HG02840 (cell line): ENCODE data around the gene HMX2.

Source experiments
- ATAC-seq: cut with Tn5 transposase; IDR thresholded peaks from one replicate; pipeline ENCODE4 v1.9.1; 2021; ENCODE audit warnings: mild to moderate bottlenecking, moderate library complexity, moderate number of reproducible peaks; ENCODE audit not compliant: unreplicated experiment, low FRiP score

HMX2 gene

DNA sequence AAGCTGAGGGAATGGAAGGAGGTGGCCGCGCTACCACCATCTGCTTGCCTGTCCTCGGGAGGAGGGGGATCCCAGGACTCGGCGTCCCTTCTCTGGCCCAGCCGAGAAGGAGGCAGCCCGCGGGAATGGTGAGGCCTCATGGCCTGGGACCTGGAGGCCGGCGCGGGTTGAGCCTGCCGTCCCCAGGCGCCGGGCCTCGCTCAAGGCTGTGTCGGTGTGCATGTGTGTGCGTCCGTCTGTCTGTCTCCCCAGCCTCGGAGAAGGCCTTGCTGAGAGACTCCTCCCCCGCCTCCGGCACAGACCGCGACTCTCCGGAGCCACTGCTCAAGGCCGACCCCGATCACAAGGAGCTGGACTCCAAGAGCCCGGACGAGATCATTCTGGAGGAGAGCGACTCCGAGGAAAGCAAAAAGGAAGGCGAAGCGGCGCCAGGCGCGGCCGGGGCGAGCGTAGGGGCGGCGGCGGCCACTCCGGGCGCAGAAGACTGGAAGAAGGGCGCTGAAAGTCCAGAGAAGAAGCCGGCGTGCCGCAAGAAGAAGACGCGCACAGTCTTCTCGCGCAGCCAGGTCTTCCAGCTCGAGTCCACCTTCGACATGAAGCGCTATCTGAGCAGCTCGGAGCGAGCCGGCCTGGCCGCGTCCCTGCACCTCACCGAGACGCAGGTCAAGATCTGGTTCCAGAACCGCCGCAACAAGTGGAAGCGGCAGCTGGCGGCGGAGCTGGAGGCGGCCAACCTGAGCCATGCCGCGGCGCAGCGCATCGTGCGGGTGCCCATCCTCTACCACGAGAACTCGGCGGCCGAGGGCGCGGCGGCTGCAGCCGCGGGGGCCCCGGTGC is 10.9 kb upstream of the HMX2 start:
- no peak for ATAC-seq

DNA sequence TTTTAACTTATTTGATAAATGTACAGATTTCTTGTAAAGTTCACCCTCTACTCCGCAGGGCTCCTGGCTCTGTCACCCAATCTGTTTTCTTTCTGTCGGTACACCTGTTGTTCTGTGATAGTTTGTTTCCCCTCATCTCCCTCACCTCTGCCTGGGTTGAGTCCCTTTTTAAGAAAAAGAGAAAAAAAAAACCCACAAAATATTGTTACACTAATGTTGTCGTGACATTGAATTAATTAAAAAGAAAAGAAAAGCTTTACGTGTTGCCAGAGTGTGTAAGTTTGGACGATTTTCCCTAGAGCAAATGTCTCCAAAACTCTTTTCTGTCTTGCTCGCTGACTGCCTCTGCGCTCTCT is 8.8 kb upstream of the HMX2 start:
- no peak for ATAC-seq

DNA sequence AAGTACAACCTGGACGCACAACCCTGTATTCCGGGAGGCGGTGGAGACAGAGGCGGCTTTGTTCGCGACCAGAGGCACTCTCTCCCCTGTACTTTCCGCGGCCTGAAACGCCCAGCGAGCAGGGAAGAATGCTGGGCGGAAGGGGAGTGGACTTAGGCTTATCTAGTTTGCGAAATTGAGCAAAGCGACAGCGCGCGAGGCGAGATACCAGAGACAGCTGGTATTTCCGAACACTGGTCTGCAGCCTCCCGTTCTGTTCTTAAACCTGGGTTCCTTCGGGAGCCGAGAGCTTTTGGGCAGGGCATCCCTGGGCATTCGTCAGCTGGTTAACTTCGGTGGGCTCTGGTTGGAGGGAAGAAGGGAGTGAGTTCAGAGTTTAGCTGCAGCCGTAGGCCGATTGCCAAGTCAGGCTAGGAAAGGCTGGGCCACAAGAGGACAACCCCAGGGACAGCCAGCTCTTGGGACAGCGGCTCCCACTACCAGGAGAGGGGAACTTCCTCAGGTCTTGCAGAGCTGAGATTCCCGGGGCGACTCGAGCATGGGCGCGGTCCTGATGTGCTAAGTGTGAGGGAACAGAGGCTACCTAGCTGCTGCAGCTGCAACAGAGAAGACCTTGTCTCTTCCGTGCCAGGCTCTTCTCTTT is 8.3 kb upstream of the HMX2 start:
- ATAC-seq = no peak

DNA sequence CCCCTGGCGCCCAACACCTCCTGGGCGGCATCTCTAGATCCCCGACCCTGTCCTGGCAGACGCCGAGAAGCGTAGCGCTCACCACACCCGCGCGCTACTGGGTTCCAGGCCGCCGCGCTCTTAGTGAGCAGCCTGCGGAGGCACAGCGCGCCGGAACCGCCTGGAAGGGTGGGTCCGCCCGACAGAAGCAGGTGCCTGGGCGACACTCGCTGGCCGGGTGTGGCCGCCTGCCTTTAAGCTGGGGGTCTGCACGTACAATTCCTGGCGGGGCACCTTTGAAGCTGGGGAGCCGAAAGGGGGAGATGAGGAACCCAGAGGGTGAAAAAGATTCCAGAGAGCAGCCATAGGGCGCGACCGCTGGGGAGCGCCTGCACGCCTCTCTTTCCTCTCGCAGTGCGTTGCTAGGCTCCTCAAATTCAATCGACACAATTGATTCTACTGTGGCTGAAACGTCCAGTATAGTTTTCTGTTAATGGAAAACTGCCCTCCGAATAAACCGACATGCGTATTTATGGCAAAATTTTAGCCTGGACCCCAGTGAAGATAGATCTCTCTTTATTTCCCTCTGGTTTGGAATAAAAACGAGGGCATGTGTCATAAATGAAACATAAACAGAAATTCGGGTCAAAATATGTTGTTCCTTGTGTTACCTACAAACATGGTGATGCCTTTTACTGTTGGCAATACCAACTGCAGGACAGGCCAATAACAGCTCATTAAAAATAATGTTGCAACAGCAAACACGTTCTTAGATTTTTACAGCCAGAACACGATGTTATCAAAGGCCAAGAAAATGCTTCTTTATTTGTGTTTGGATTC is 7.6 kb upstream of the HMX2 start:
- ATAC-seq = no peak

DNA sequence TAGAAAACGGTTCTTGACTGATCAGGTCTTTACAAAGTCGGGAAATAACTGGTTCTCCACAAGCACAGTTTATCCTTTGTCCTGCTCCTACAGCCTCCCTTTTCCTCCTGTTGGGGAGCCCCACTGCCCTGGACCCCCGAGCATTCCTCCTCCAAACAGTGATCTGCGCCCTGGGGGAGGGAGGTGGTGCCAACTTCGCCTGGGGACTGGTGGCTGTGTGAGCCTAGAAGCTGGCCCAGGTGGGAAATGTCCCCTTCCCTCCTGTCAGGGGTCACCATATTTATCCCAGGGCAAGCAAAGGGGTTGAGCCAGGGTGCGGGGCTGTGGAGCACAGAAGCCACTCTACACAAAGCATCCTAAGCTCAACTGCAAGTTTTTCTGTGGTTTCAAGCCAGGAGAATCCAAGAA is 6.9 kb upstream of the HMX2 start:
- ATAC-seq = no peak

DNA sequence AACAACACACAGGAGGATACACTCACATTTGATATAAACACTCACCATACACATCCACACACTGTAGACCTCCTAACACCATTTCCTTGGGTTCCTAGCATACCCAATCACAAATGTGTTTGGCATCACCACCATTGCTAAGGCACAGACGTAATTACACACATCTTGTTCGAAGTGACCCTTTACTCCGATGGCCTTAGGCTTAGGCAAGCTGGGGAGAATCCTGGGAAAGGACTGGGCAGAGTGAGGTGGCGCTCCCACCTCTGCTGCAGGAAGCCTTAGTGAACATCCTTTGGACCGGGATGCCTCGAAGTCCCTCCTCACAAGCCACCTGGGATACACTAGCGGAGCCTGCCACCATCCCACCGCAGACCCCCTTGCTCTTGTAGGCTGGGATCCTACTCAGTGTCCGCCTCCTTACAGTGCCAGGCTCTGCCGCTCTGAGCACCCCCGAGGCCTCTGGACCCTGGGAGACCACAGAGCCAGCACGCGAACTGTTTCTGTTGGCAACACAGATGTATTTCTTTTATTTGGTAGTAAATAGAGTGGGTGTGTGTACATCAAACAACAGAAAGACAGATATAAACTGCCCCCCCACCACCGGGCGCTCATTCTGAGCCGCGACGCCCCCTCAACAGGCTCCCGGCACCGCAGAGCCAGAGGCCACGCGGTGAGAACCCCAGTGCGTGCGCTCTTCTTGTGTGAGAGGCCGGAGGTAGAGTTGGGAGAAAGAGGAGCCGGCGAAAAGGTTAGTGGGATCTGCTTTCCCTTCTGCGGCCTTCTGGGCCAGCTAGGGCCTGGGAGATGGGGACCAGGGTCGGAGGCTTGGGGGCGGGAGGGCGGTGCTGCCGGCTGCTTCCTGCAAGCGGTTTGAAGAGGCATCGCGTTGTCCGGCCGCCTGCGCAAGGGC is 5.9 kb upstream of the HMX2 start:
- ATAC-seq = no peak

DNA sequence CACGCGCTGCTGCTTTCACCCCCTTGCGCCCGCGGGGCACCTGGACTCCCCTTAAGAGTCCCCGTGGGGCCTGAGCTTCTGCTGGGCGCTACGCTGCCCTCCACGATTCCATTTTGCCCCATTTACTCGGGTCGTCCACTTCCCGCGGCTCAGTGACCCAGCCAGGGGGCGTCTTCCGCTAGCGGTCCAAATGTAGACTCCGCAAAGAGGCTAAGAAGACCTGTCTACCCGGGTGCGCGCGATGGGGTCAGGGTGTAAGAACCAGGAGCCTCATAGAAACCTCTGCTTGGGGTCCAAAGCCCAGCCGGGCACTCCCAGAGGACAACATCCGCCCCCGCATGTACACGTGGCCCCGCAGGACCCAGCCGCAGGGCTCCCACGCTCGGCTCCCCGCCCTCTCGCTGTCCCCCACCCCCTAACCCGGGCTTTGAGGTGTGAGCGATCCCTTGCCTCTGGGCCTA is 5.2 kb upstream of the HMX2 start:
- ATAC-seq = no peak

DNA sequence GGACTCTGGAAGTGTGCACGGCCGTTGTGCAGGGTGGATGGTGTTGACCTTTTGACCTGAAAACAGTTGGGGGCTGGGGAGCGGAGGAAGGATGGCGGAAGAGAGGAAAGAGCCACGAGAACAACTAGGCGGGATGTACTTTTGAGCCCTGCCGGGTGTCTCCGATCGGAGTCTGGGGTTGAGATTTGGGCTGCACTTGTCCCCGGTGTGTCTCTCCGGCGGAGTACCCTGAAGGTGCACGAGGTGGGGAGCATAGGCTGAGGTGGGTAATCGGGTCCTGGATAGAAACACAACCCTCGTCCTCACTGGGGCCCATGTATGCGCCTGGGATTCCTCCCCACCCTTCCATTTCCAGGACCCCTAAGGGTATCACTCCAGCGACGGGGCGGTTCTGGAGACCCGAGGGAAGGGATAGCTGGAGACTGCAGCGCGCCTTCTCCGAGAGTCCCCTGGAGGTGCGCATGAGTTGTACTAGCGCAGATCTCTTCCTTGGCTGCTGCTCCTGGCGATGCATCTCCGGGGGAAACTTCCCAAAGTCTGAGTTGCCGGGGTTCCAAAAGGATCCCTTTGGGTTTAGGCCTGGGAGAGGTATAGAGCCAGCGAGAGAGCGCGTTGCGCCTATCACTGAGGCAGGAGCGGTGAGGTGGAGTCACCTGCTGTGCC is 4.6 kb upstream of the HMX2 start:
- ATAC-seq = no peak

DNA sequence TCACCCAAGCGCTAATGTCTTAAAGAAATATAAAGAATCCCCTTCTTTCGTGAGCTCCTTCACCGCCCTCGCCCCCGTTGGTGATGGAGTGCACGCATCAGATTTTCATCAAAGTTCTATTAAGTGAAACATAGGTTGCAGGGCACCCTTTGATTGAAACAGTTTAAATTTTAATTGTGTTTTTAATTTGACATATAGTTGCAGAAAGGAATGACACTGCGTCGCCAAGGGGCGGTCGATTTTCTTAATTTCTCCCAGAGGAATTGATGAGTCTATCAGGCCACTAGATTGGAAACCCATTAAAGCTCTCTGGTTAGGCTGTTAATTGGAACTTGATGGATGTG is 4.1 kb upstream of the HMX2 start:
- no peak for ATAC-seq

DNA sequence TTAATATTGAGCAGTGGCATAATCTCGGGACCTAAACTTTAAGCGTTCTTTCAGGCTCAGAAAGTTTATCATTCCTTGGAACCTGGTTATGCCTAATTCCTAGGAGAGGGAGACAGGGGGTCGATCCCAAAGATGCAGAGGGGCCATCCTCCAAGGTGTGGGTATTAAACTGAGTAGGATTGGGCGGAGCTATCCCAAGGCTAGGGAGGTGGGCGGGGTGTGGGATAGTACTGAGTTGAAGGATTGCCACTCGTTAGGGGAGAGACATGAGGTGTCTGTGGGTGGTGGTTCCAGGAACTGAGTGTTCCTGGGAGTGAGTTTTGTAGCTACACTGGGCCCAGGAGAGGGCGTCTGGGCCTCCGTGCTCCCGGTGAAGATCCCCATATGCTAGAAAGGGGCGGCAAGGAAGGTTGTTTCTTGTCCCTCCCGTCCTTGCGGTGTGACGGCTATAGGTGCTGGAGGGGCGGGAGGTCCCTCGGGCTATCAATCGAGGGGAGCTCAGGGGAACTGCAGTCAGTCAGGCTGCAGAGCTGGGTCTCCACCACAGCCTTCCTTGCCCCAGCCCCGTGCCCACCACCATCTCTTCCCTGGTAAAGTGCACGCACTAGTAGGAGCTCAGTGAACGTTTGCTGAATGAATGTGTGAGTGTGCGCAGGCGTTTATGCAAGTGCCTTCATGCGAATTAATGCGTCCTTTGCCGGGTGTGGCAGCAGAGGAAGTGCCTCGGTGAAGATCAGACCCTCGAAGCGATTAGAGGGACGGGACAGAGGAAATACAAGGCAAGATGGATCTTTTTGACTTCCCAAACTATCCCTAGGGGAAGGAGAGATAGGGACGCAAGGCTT is 3.0 kb upstream of the HMX2 start:
- no peak for ATAC-seq

DNA sequence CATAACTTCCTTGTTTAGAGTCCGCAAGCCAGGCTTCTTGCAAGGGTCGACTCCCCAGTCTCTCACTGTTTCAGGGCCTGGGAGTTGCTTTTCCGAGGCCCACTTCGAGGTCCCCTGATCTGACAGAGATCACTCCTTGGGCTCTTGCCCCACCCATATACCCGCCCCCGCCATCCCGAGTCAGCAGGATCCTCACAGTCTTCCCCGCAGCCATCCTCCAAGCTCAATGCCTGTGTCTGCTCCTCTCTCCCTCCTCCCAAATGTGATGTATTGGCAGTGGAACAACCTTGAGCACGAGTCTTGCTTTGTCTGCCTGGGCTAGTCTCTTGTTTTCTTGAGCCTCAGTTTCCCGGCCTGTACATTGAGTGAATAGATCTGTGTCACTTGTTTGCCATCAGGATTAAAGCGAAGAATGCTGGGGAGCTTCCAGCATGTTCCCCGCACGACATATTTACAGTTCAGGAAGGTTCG is 2.4 kb upstream of the HMX2 start:
- ATAC-seq = no peak

DNA sequence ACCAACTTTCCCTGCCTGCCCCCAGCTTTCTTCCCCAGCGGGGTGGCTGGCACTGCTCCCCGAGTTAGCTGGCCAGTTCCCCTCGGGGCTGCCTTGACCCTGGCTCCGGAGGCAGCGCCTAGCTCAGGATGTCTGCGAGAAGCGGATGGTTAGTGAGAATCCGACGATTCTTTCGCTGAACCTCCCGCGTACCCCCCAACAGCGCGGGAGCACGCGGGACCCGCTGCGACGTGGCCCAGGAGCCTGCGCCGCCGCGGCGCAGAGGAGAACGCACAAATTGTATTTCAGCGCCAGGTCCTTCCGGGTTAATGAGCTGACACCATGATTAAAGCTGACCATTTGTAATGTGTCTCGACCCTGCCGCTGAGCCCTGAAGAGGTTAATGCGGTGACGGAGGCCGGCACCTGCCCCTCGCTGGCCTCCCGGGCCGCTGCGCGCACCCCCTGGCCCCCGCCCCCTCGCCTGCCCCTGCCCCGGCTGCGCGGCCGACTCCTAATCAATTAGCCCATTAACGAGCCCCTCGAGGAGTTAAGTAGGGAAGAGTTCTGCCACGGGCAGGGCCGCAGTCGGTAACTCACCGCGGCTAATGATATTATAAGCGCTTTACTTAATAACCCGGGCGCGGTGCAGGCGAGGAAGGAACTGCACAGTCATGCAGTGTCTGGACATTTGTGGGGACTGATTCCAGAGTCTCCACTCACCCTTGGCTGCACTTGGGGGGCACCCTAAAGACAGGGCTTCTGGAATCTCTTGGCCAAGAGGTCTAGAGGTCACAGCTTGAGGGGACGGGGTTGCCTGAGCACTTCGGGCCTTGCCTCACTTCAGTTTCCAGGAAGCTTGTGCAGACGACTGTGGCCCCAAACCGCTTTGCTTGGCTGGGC is 1.7 kb upstream of the HMX2 start:
- no peak for ATAC-seq

DNA sequence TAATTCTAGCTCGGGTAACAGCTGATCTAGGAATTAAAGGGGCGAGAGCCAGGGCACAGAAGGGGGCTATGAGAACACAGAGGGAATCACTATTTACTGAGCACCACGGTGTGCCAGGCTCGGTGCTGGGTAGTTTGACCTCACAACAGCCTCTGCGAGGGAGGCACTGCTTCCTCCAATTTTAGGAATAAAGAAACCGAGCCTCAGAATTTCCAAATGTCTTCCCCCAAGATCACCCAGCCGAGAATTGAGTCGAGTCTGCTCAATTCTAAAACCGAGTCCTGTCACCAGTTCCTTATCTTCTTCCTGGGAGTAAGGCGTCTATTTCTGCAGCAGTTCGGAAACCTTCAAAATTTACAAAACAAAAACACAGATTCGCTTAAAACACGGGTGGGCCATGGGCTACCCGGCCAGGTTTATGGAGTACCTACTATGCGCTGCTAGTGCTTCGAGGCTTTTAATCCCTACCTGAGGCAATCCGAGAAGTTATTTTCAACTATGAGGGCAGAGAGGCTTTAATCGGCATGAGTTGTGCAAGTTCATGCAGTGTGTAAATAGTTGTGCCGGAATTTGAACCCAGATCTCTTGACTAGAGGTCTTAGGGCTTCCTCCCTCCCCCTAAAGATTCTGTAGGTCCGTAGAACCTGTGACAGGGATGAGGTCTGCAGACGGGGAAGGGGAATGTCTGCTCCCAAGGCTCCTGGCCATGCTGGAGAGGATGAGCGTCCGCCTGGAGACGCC is 872 bp upstream of the HMX2 start:
- ATAC-seq = no peak

DNA sequence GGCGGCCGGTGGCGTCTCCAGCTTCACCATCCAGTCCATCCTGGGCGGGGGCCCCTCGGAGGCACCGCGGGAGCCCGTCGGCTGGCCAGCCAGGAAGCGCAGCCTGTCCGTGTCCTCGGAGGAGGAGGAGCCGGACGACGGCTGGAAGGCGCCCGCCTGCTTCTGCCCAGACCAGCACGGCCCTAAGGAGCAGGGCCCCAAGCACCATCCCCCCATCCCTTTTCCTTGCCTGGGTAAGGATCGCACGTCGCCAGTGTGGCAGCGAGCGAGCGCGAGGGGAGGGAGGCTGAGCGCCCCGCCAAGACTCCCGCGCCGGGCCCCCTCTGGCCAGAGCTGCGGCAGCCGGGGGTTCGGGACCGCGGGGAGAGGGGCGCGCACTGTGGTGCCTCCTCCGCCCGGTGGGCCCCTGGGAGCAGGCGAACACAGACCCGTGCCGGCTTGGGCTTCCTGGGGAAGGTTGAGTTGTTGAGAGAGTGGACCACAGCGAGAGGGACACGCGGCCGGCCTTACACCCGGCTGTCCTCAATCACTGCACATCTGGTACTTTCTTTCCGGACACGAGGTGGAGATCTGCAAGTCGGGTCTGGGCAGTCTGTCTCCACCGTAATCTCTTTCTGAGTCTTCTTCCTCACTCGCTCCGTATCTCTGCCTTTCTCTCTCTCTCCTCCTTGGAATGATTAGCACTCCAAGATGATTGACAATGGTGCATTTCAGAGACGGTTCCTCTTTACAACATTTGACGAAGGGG is 652 bp downstream of the HMX2 start:
- ATAC-seq = no peak

DNA sequence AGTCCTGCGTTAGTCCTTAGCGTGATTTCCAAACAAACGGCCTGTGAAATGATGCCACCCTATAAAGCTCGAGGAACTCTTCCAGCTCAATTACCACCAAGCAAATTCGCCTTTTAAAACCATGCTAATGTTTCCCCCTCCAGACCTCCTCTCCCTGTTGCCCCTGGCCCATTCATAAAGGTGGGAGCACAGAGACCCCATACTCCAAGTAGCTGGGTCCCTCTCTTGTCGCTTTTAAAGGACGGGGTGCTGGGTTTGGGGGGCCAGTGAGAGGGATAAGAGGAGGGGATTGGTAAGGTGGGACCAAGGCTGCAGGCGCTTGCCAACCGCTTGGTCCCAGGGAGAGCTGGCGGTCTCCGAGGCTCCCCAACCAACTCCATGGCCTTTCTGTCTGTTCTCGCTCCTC is 1.2 kb downstream of the HMX2 start:
- ATAC-seq = no peak

DNA sequence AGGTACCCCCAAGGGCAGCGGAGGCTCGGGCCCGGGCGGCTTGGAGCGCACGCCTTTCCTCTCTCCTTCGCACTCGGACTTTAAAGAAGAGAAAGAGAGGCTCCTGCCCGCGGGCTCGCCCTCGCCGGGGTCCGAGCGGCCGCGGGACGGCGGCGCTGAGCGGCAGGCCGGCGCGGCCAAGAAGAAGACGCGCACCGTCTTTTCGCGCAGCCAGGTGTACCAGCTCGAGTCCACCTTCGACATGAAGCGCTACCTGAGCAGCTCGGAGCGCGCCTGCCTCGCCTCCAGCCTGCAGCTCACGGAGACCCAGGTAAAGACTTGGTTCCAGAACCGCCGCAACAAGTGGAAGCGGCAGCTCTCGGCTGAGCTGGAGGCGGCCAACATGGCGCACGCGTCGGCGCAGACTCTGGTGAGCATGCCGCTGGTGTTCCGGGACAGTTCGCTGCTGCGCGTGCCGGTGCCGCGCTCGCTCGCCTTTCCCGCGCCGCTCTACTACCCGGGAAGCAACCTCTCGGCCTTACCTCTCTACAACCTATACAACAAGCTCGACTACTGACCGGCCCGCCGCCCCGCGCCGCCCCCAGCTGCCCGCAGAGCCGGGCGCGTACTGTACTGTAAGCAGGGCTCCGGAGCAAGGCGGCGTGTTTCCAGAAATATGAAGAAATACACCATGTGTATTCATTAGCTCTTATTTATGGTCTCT is 1.8 kb downstream of the HMX2 start:
- ATAC-seq = no peak
